GM12873 (cell line): Measurements from ENCODE around the gene LTB4R2.

Experiments used
- TF ChIP-seq, protein P1 (sequence below): IDR thresholded peaks from 2 replicates; pipeline ENCODE4 v1.5.1; 2012; ENCODE audit warnings: low read depth, mild to moderate bottlenecking, moderate library complexity, low read length, control low read depth; ENCODE audit not compliant: insufficient read depth; ENCODE audit errors: missing control alignments

LTB4R2 gene

GRCh38 chr14:24296341-24297157 is 13.4 kb upstream of the LTB4R2 start:
- TF ChIP-seq, protein P1, sequence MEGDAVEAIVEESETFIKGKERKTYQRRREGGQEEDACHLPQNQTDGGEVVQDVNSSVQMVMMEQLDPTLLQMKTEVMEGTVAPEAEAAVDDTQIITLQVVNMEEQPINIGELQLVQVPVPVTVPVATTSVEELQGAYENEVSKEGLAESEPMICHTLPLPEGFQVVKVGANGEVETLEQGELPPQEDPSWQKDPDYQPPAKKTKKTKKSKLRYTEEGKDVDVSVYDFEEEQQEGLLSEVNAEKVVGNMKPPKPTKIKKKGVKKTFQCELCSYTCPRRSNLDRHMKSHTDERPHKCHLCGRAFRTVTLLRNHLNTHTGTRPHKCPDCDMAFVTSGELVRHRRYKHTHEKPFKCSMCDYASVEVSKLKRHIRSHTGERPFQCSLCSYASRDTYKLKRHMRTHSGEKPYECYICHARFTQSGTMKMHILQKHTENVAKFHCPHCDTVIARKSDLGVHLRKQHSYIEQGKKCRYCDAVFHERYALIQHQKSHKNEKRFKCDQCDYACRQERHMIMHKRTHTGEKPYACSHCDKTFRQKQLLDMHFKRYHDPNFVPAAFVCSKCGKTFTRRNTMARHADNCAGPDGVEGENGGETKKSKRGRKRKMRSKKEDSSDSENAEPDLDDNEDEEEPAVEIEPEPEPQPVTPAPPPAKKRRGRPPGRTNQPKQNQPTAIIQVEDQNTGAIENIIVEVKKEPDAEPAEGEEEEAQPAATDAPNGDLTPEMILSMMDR, result peak; percentile 85

GRCh38 chr14:24297190-24297964 is 12.6 kb upstream of the LTB4R2 start:
- TF ChIP-seq, protein P1, result peak; percentile 36

DNA sequence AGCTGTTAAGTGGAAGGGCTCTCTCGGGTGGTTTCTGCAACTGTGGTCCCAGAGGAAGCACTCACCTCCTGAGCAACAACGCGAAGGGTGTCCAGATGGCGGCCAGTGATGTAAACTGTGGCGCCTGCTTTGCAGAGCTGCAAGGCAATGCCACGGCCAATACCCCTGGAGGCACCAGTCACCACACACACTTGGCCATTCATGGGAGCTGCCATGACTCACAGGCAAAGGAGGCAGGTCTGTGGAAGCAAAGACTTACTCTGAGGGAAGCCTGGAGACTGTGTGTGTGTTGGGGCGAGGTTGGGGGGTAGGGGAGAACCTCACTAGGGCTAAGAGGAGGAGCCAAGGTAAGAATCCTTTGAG is 11.1 kb upstream of the LTB4R2 start:
- TF ChIP-seq, protein P1, result no peak

- TF ChIP-seq, protein P1, result no peak
Observed at GRCh38 chr14:24299255-24300191, 10.4 kb upstream of the LTB4R2 start, which contains the start of the genes DHRS1 and NOP9. Gene DHRS1, minus strand, starts transcription at chr14:24299780. Its CDS starts 674 bp downstream, at chr14:24299106. Gene NOP9, plus strand, starts transcription at chr14:24299850. Its CDS starts 105 bp downstream, at chr14:24299955.

DNA sequence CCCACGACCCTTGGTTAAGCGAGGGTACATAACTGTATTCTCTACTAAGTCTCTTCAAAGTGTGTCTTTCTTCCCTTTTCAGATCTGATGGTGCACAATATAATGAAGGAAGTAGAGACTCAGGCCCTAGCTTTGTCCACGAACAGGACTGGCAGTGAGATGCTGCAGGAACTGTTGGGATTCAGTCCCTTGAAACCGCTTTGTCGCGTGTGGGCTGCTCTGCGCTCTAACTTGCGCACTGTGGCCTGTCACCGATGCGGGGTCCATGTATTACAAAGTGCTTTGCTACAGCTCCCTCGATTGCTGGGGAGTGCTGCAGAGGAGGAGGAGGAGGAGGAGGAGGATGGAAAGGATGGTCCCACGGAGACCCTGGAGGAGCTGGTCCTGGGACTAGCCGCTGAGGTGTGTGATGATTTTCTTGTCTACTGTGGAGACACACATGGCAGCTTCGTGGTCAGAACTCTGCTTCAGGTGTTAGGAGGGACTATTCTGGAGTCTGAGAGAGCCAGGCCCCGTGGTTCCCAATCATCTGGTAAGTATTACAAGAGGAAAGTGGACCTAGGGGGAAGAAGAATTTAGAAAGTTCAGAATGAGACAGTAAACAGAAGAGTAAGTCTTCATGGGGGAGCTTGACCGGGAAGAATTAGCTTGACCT is 9.5 kb upstream of the LTB4R2 start:
- TF ChIP-seq, protein P1, result no peak

- TF ChIP-seq, protein P1, result no peak
Observed at GRCh38 chr14:24304019-24304387, 5.9 kb upstream of the LTB4R2 start.
